GM21786 (cell line): Measurements from ENCODE around the gene LYPD4.

Experiments used
- ATAC-seq: cut with Tn5 transposase; IDR thresholded peaks from one replicate; pipeline ENCODE4 v1.9.1; 2021; ENCODE audit not compliant: unreplicated experiment

Gene LYPD4

DNA sequence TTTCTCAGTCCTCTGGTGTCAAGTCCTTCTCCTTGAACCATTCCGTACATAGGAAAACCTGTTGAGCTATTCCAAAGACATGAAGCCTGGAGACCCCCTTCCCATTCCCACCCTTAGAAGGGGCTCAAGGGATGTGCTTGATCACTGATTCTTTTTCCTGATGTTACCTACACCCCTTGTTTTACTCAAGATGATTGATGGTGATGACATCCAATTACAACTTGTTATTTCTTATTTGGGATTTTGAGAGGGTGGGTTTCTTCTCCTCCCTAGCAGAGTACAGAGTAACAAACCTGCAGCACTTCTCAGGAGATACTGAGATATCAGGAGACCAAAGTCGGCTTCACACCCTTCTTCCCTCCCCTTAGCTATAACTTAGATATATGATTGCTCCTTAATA is 8.9 kb upstream of the LYPD4 start:
- no peak for ATAC-seq

DNA sequence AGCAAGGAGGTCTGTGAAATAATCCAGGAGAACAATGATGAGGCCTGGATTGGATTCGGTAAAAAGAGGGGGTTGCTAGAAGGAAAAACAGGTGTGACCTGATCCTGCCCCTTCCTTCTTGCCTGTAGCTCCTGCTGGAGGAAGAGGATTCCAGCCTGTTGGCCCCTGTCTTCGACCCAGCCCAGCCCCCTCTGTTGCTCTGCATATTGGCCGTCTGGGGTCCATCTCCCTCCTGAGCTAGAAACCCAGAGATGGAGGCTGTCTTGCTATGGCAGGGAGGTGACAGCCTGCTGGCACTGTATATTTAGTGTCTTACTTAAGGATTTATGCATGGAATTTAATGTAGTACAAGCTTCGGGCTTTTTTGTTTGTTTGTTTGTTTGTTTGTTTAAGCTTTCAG is 7.0 kb upstream of the LYPD4 start:
- ATAC-seq = no peak

GRCh38 chr19:41850381-41850780 is 5.9 kb upstream of the LYPD4 start:
- ATAC-seq = no peak

DNA sequence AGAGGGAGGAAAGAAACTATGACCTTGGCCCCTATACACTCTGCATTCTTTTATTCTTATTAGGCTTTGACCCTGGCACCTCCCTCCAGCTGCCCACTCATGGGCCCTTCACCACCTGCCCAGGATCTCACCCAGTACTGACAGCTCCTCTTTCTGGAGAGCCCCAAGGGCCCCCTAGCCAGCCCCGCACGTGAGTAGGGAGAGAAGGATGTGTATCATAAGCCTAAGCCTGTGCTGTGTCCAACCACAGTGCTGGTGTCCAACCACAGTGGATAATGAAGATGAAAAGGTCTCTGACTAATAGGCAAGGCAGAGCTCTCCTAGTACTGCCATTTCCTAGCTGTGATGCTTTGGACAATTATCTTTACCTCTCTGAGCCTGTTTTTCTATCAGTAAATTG is 4.6 kb upstream of the LYPD4 start:
- ATAC-seq = no peak

DNA sequence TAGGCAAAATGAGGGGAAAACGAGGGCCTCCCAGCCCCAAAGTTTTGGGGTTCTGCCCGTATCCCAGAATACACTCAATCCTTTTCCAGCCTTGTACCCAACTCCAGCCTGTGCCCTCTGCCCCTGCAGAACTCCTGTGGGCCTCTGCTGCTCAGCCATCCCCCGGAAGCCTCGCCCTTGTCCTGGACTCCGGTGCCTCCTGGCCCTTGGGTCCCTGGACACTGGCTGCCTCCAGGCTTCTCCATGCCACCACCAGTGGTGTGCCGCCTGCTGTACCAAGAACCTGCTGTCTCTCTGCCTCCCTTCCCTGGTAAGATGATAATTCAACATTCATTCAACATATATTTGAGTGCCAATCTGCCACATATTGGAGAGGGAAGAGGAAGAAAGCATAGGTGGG is 4.2 kb upstream of the LYPD4 start:
- ATAC-seq = no peak

- ATAC-seq = no peak
Observed at GRCh38 chr19:41847351-41848105, 3.0 kb upstream of the LYPD4 start.

DNA sequence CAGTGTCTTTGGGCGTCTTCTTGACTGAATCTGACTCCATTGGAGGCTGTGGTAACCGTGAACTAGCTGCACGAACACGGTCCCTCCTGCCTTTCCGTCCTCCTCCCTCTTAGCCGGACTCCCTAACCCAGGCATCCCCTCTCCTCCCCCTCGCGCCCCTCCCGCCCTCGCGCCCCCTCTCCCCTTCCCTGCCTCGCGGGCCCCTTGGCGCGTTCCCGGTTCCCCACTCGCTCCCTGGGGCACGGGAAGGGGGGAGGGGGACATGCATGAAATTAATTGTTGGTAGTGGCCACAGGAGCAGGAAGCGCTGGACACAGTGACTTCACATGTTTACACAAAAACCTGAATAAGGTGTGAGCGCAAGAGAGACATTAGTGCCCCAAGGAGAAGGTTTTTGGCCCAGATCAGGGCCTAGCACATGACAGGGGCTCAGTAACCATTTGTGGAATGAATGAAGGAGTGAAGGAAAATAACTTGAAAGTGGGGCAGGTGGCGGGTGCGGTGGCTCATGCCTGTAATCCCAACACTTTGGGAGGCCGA is 638 bp upstream of the LYPD4 start:
- ATAC-seq = no peak

DNA sequence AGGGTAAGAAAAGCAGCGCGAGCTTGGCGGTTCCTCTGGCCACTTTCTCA is 343 bp upstream of the LYPD4 start, which contains the start of gene DMRTC2:
Gene DMRTC2 (plus strand): TSS at position 42 of the 50 bp plus-strand sequence. CDS start 2,387 bp downstream, outside the sequence.
- ATAC-seq = no peak

- ATAC-seq = no peak
Observed at GRCh38 chr19:41843371-41843770, 1.1 kb downstream of the LYPD4 start.

GRCh38 chr19:41839211-41839610 is 5.3 kb downstream of the LYPD4 start:
- no peak for ATAC-seq

DNA sequence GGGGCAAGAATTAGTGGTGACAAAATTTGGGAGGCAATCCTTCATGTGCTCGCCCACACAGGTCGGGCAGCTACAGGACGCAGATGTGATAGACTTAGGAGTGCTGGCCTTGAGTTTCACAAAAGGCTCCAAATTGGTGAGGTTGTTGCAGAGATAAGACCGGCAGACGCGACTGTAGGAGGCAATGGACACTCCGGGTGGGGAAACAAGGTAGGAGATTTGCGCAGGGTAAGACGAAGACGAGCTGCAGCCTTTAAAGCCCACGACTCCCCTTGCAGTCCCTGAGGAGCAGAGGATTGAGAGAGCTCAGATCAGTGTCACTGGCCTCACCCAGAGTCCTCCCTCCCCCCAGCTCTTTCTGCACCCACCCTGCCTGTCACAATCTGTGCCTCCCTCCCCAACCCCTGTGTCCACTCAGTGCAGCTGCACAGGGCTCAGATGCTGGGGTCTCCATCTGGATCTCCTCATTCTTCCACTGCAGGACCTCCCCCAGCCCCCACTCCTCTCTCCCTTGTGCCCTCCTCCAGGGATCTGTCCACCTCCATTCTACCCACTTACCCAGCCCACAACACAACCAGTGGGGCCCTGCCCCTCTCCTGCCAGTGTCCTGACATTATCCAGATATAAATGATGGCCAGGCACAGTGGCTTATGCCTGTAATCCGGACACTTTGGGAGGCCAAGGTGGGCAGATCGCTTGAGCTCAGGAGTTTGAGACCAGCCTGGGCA is 6.3 kb downstream of the LYPD4 start:
- no peak for ATAC-seq

- no peak for ATAC-seq
Observed at GRCh38 chr19:41821003-41821735, 23.3 kb downstream of the LYPD4 start.

DNA sequence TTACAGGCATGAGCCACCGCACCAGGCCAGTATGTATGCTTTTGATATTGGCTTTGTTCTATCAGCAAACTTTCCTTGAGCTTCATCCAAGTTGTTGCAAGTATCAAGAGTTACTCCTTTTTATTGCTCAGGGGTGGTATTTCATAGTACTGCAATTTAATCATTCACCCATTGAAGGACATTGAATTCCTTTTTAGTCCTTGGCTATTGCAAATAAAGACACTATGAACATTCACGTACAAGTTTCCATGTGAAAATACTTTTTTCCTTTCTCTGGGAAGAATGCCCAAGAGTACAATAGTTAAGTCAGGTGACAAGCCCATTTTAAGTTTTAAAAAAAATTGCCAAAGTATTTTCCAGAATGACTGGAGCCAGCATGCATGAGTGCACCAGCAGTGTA is 27.7 kb downstream of the LYPD4 start:
- ATAC-seq = no peak

DNA sequence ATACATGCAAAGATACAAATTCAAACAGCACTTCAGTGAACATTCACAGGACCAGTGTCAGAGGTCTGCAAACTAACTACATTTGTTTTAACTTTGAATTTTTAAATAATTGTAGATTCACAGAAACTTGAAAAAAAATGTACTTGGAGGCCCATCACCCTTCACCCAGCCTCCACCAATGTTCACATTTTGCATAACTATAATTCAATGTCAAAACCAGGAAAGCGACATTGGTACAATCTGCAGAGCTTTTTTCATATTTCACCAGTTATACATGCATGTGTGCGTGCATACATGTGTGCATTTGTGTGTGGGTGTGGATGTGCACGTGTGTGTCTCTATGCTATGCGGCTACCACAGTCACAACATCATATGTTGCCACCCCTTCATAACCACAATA is 29.2 kb downstream of the LYPD4 start:
- no peak for ATAC-seq

GRCh38 chr19:41813911-41814310 is 30.6 kb downstream of the LYPD4 start:
- no peak for ATAC-seq

DNA sequence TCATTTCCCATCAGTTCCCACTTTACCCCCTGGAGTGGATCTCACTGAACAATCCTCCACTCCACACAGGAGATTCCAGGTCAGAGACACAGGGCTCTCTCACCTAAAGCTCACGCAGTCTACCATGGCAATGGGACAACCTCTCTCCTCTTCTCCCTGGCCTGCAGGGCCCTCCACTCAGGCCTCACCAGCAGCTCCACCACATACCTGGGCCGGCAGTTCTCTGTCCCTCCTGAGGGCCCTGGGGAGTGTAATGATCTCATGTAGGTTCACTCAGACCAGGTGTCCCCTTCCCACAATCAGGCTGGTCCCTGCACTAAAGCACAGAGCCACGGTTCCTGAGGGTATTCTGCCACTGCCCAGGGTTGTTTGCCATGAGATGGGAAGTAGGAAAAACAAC is 32.5 kb downstream of the LYPD4 start:
- ATAC-seq = no peak

GRCh38 chr19:41811036-41811435 is 33.4 kb downstream of the LYPD4 start:
- ATAC-seq = no peak

DNA sequence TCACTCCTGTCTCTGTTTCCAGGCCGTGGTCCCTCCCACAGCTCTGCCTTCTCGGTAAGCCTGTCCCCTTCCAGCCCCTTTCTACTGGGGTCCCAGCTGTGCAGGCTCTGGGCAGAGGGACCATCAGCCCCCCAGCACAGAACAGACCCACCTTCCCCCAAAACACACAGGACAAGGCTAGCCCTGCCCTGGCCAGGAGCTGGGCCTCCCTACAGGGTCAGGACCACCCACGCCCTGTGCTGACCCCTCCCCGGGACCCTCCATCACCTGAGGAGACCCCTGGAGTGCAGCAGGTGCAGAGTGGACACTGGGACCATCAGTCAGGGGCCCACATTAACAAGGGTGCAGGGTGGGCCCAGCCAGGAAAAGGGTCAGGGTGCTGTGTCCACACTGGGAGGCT is 34.2 kb downstream of the LYPD4 start:
- ATAC-seq = no peak

DNA sequence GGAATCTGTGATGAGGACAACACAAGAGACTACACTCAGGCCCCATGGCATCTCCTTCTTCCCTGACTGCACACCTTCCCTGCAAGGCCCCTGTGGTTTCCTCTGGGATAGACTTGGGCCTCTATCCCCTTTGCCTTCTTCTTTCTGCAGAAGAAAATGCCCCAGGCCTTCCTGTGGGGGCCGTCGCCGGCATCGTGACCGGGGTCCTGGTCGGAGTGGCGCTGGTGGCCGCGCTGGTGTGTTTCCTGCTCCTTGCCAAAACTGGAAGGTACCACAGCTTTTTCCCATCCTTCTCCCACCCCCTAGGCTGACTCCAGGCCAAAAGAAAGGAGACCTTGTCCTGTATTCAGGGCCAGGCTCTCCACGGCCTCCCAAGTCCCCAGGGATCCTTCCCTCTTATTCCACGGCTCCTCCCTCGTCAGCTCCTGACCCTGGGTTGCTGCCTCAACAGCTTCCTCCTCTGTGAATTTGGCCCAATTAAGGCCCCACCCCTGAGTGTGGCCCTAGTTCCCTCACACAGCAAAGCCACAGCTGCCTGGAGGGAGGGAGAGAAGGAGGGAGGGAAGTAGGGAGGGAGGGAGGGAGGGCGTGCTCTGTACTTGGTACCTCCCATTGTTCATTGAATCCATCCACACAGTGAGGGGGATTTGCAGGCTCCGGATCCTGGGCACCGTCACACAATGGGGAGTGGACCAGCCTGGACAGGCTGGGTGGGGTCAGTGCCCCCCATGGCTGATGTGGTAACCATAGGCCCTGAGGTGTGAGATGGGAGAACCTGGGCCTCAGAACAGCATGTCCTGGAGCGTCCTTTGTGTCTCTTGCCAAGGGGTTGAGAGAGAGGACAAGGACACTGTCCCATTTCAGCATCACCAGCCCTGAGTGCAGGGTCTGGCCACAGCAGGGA is 35.6 kb downstream of the LYPD4 start:
- ATAC-seq = no peak

DNA sequence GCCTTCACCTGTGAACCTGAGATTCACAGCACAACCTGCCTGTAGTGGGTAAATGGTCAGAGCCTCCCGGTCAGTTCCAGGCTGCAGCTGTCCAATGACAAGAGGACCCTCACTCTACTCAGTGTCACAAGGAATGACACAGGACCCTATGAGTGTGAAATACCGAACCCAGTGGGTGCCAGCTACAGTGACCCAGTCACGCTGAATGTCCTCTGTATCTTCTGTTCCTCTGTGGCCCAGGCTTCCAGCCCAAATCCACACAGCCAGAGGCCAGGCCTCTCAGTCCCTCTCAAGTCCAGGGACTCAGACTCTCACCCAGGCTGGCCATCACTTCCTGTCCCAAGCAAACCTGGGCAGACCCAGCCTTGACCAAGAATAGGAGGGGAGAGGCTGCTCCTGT is 37.3 kb downstream of the LYPD4 start:
- no peak for ATAC-seq

DNA sequence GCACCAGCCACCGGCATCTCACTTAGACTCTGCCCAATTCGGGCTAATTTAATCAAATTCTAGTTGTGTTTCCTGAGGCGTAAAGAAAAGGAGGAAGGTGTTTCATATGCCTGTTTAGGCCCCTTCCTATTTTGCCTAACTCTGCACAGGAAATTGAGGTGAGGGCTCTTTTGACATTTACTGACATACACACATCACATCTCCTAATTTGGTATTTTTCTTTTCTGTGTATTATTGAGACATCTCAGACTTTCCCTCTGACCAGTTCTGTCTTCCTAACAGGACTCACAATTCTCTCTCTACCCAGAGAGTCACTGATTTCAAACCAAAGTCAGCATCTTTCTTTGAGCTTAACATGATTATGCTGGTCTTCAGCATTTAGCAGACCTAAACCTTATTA is 40.1 kb downstream of the LYPD4 start:
- ATAC-seq = no peak
